Measurements from ENCODE around the gene KAT14.
"Not testable (repeated sequence)": the region's sequence is repeated elsewhere in the genome, so short reads cannot be mapped to it uniquely, and the experiment has no call there.

Gene KAT14

GRCh38 chr20:18213002-18213401 lies 75.3 kb downstream of the KAT14 start:
- in situ Hi-C loops (cut with HindIII; ENCODE audit: low pct_unique_long_range_greater_than_20kb, low sequenced_read_pairs) = no loop called here
- no peak for DNase-seq (ENCODE audit: low read depth in 1 of 2, low spot score in 1 of 2)

GRCh38 chr20:18215566-18215965 lies 77.9 kb downstream of the KAT14 start:
- in situ Hi-C loops (cut with HindIII; ENCODE audit: low pct_unique_long_range_greater_than_20kb, low sequenced_read_pairs) = no loop called here
- no peak for TF ChIP-seq JUND (IDR thresholded peaks at IDR 0.05; ENCODE audit: low read depth)
- no peak for DNase-seq (ENCODE audit: low read depth in 1 of 2, low spot score in 1 of 2)

More at GRCh38 chr20:18213002-18213401, 75.3 kb downstream of the KAT14 start:
- TF ChIP-seq JUND (IDR thresholded peaks at IDR 0.05; ENCODE audit: low read depth) = no peak

GRCh38 chr20:18218280-18218679 lies 80.6 kb downstream of the KAT14 start:
- no peak for DNase-seq (ENCODE audit: low read depth in 1 of 2, low spot score in 1 of 2)
- no peak for TF ChIP-seq JUND (IDR thresholded peaks at IDR 0.05; ENCODE audit: low read depth)
- in situ Hi-C loops (cut with HindIII; ENCODE audit: low pct_unique_long_range_greater_than_20kb, low sequenced_read_pairs) = no loop called here

GRCh38 chr20:18223409-18223808 lies 85.7 kb downstream of the KAT14 start:
- DNase-seq (ENCODE audit: low read depth in 1 of 2, low spot score in 1 of 2) = no peak
- TF ChIP-seq JUND (IDR thresholded peaks at IDR 0.05; ENCODE audit: low read depth) = no peak
- in situ Hi-C loops (cut with HindIII; ENCODE audit: low pct_unique_long_range_greater_than_20kb, low sequenced_read_pairs) = no loop called here

- no peak for DNase-seq (ENCODE audit: low read depth in 1 of 2, low spot score in 1 of 2)
- no peak for TF ChIP-seq JUND (IDR thresholded peaks at IDR 0.05; ENCODE audit: low read depth)
- in situ Hi-C loops (cut with HindIII; ENCODE audit: low pct_unique_long_range_greater_than_20kb, low sequenced_read_pairs) = no loop called here
Observed at GRCh38 chr20:18224968-18225568, 87.4 kb downstream of the KAT14 start.

- no peak for TF ChIP-seq JUND (IDR thresholded peaks at IDR 0.05; ENCODE audit: low read depth)
- in situ Hi-C loops (cut with HindIII; ENCODE audit: low pct_unique_long_range_greater_than_20kb, low sequenced_read_pairs) = no loop called here
- DNase-seq (ENCODE audit: low read depth in 1 of 2, low spot score in 1 of 2) = no peak
Observed at GRCh38 chr20:18225632-18226031, 88.0 kb downstream of the KAT14 start.

- in situ Hi-C loops (cut with HindIII; ENCODE audit: low pct_unique_long_range_greater_than_20kb, low sequenced_read_pairs) = not testable (repeated sequence)
Observed at GRCh38 chr20:18226741-18227140, 89.1 kb downstream of the KAT14 start.

GRCh38 chr20:18233408-18233943 lies 95.8 kb downstream of the KAT14 start:
- TF ChIP-seq JUND (IDR thresholded peaks at IDR 0.05; ENCODE audit: low read depth) = no peak
- in situ Hi-C loops (cut with HindIII; ENCODE audit: low pct_unique_long_range_greater_than_20kb, low sequenced_read_pairs) = no loop called here
- no peak for DNase-seq (ENCODE audit: low read depth in 1 of 2, low spot score in 1 of 2)

More at GRCh38 chr20:18226741-18227140, 89.1 kb downstream of the KAT14 start:
- not testable (repeated sequence) for DNase-seq (ENCODE audit: low read depth in 1 of 2, low spot score in 1 of 2)

All from T47D (cell line).